Measurements from ENCODE around the gene DMD. TPM values are rescaled to one million over a fixed set of nuclear protein-coding genes. Genes with fewer than 3 reads are reported as not detected.
"Not testable (repeated sequence)": the region's sequence is repeated elsewhere in the genome, so short reads cannot be mapped to it uniquely, and the experiment has no call there.

DMD gene
- total RNA-seq, 4 donors from 2014 or later, result 2.2 to 26.7 (median 7.8) TPM

DNA sequence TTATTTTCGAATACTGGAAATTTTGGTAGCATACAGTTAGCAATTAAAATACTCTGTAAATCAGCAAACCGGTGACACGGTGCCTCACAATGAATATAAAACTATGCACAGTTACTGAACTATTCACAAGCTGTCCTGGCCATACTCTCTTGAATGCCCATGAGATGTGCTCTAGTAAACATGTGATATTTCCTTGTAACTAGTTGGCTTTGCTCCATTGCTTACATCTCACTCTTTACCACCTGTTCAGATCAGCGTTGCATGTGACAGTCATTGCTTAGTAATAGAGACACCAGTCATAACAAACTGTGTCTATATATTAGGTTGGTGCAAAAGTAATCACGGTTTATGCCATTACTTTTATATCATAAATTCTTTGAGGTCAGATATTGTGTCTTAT, 1241.6 kb downstream of the DMD start:
- WGBS, 2 donors, result 78 to 80% methylated on average over 5 of the region's 5 CpGs
- H3K36me3 ChIP-seq, result no peaks in the 10 kb centered on the region
- H3K9me3 ChIP-seq, result no peaks in the 10 kb centered on the region
- intact Hi-C loops (cut with DNase I), result no loop called here
- TF ChIP-seq, protein P1, sequence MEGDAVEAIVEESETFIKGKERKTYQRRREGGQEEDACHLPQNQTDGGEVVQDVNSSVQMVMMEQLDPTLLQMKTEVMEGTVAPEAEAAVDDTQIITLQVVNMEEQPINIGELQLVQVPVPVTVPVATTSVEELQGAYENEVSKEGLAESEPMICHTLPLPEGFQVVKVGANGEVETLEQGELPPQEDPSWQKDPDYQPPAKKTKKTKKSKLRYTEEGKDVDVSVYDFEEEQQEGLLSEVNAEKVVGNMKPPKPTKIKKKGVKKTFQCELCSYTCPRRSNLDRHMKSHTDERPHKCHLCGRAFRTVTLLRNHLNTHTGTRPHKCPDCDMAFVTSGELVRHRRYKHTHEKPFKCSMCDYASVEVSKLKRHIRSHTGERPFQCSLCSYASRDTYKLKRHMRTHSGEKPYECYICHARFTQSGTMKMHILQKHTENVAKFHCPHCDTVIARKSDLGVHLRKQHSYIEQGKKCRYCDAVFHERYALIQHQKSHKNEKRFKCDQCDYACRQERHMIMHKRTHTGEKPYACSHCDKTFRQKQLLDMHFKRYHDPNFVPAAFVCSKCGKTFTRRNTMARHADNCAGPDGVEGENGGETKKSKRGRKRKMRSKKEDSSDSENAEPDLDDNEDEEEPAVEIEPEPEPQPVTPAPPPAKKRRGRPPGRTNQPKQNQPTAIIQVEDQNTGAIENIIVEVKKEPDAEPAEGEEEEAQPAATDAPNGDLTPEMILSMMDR (IDR thresholded peaks at IDR 0.05), result no peak
- TF ChIP-seq POLR2A (IDR thresholded peaks at IDR 0.05), result no peak
- no peak overlapping the region for H3K4me3 ChIP-seq
- no peaks in the 10 kb centered on the region for H3K4me1 ChIP-seq
- H3K27ac ChIP-seq, result no peak overlapping the region
- DNase-seq, result no peak
- no peaks in the 10 kb centered on the region for H3K27me3 ChIP-seq

GRCh38 chrX:31962256-31962655, 1249.1 kb downstream of the DMD start:
- 47 to 78% methylated on average over 1 of the region's 1 CpG for WGBS, 2 donors
- H3K36me3 ChIP-seq, result no peaks in the 10 kb centered on the region
- TF ChIP-seq POLR2A (IDR thresholded peaks at IDR 0.05), result no peak
- TF ChIP-seq, protein P1 (IDR thresholded peaks at IDR 0.05), result no peak

DNA sequence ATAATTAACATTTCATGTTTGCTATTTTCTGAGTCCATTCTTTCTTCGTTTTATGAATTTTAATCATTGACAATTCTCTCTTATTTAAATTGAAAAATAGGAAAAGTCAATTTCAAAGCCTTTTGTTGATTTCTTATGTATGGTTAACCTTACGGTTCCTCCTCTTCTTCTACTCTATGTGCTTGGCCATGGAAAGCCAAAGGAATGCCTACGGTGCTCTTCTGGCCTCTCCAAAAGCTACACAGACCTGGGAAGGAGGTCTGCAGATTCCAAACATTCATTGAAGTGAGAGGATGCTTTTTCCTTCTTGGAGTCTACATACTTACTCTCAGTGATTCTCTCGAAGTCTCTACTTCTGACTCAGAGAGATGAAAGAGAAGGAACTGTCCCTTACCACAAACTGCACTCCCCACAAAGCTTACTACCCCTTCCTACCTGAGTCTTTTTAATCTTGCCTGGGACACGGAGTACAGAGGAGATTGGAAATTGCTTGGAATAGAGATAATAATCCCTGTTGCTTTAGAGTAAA, 1276.4 kb downstream of the DMD start:
- no peaks in the 10 kb centered on the region for H3K4me1 ChIP-seq
- TF ChIP-seq, protein P1 (IDR thresholded peaks at IDR 0.05), result no peak
- H3K27ac ChIP-seq, result no peak overlapping the region
- intact Hi-C loops (cut with DNase I), result no loop called here
- no peaks in the 10 kb centered on the region for H3K9me3 ChIP-seq
- 50 to 69% methylated on average over 5 of the region's 5 CpGs for WGBS, 2 donors
- H3K4me3 ChIP-seq, result no peak overlapping the region
- no peak for DNase-seq
- H3K36me3 ChIP-seq, result no peaks in the 10 kb centered on the region
- no peaks in the 10 kb centered on the region for H3K27me3 ChIP-seq

More at GRCh38 chrX:31962256-31962655, 1249.1 kb downstream of the DMD start:
- H3K4me3 ChIP-seq, result no peak overlapping the region
- H3K27me3 ChIP-seq, result no peaks in the 10 kb centered on the region
- no peaks in the 10 kb centered on the region for H3K4me1 ChIP-seq
- intact Hi-C loops (cut with DNase I), result no loop called here
- no peak for DNase-seq
- no peaks in the 10 kb centered on the region for H3K9me3 ChIP-seq
- H3K27ac ChIP-seq, result no peak overlapping the region

- H3K27ac ChIP-seq, result no peak overlapping the region
- WGBS, 2 donors, result 61 to 62% methylated on average over 3 of the region's 3 CpGs
- H3K4me1 ChIP-seq, result no peaks in the 10 kb centered on the region
- intact Hi-C loops (cut with DNase I), result no loop called here
- no peak overlapping the region for H3K4me3 ChIP-seq
- no peak for DNase-seq
- TF ChIP-seq POLR2A (IDR thresholded peaks at IDR 0.05), result no peak
- TF ChIP-seq, protein P1 (IDR thresholded peaks at IDR 0.05), result no peak
- H3K9me3 ChIP-seq, result no peaks in the 10 kb centered on the region
- H3K27me3 ChIP-seq, result no peaks in the 10 kb centered on the region
- H3K36me3 ChIP-seq, result no peaks in the 10 kb centered on the region
Observed at GRCh38 chrX:31934015-31934414, 1277.3 kb downstream of the DMD start.

GRCh38 chrX:31932769-31933168, 1278.6 kb downstream of the DMD start:
- Histone ChIP-seq H3K4me3 (no peak overlapping the region), H3K36me3 (no peaks in the 10 kb centered on the region), H3K9me3 (no peaks in the 10 kb centered on the region), H3K4me1 (no peaks in the 10 kb centered on the region), H3K27ac (no peak overlapping the region), H3K27me3 (no peaks in the 10 kb centered on the region)
- 33 to 50% methylated on average over 1 of the region's 1 CpG for WGBS, 2 donors
- intact Hi-C loops (cut with DNase I), result no loop called here
- no peak for DNase-seq
- TF ChIP-seq, protein P1 (IDR thresholded peaks at IDR 0.05), result no peak
- no peak for TF ChIP-seq POLR2A (IDR thresholded peaks at IDR 0.05)

- H3K27me3 ChIP-seq; intact Hi-C loops (cut with DNase I): not testable (repeated sequence)
Observed at GRCh38 chrX:31932320-31932719, 1279.0 kb downstream of the DMD start.

More at GRCh38 chrX:31932320-31932719, 1279.0 kb downstream of the DMD start:
- not testable (repeated sequence) for H3K9me3 ChIP-seq, H3K27ac ChIP-seq, H3K4me3 ChIP-seq, H3K4me1 ChIP-seq, H3K36me3 ChIP-seq, DNase-seq
- 83 to 90% methylated on average over 11 of the region's 11 CpGs for WGBS, 2 donors
